Type B pancreatic cell (in vitro differentiated cells): ENCODE data around the gene MTPN. TPM values are rescaled to one million over a fixed set of nuclear protein-coding genes. Genes with fewer than 3 reads are reported as not detected.

Experiments used
- DNase-seq: peaks from one replicate; pipeline ENCODE4 v3.0.0; 2021; ENCODE audit warnings: mixed read lengths; ENCODE audit not compliant: unreplicated experiment; ENCODE audit errors: extremely low spot score
- H3K27ac Mint-ChIP-seq: 2 replicates; pipeline ENCODE4 v1.8.0; 2021; ENCODE audit warnings: mild to moderate bottlenecking, mixed read lengths
- H3K27me3 Mint-ChIP-seq: 2 replicates; pipeline ENCODE4 v1.8.0; 2021; ENCODE audit warnings: mixed read lengths
- H3K36me3 Mint-ChIP-seq: 2 replicates; pipeline ENCODE4 v1.8.0; 2021; ENCODE audit warnings: mixed read lengths
- H3K4me1 Mint-ChIP-seq: one replicate; pipeline ENCODE4 v1.8.0; 2021; ENCODE audit warnings: mixed read lengths; ENCODE audit not compliant: unreplicated experiment
- H3K4me3 Mint-ChIP-seq: 2 replicates; pipeline ENCODE4 v1.8.0; 2021; ENCODE audit warnings: mild to moderate bottlenecking, mixed read lengths
- H3K9me3 Mint-ChIP-seq: 2 replicates; pipeline ENCODE4 v1.8.0; 2021; ENCODE audit warnings: mixed read lengths
- CTCF ChIP-seq: fragments of 200-600 bp; sonication (generic); conservative IDR thresholded peaks from 2 replicates; pipeline ENCODE4 v1.5.0; 2021; ENCODE audit warnings: antibody characterized with exemption, mild to moderate bottlenecking
- total RNA-seq: library from RNA; stranded (reverse); gene quantifications from 2 replicates; pipeline ENCODE4 v1.2.1, GENCODE V29; 2021; ENCODE audit warnings: low replicate concordance

MTPN gene
- total RNA-seq, 1 donor from 2014 or later = 104 TPM

GRCh38 chr7:135932131-135932530 is 45.0 kb downstream of the MTPN start:
- Mint-ChIP-seq H3K9me3 (peaks cover 6% of the 10 kb centered on the region), H3K27me3 (no peaks in the 10 kb centered on the region), H3K27ac (no peak overlapping the region), H3K36me3 (peaks cover 33% of the 10 kb centered on the region), H3K4me1 (peaks cover 43% of the 10 kb centered on the region), H3K4me3 (no peak overlapping the region)
- DNase-seq = no peak
- TF ChIP-seq CTCF = no peak

GRCh38 chr7:135930565-135931461 is 46.3 kb downstream of the MTPN start:
- Mint-ChIP-seq H3K9me3 (peaks cover 4% of the 10 kb centered on the region), H3K4me1 (peaks cover 34% of the 10 kb centered on the region), H3K27me3 (no peaks in the 10 kb centered on the region), H3K27ac (peak overlapping the region; percentile 52), H3K4me3 (no peak overlapping the region), H3K36me3 (peaks cover 37% of the 10 kb centered on the region)
- no peak for DNase-seq
- TF ChIP-seq CTCF = no peak

GRCh38 chr7:135929722-135930141 is 47.4 kb downstream of the MTPN start:
- Mint-ChIP-seq H3K36me3 (peaks cover 31% of the 10 kb centered on the region), H3K4me1 (peaks cover 27% of the 10 kb centered on the region), H3K27ac (peak overlapping the region; percentile 71), H3K9me3 (no peaks in the 10 kb centered on the region), H3K4me3 (peak overlapping the region; percentile 55), H3K27me3 (no peaks in the 10 kb centered on the region)
- DNase-seq = no peak
- TF ChIP-seq CTCF = no peak

GRCh38 chr7:135929249-135929648 is 47.9 kb downstream of the MTPN start:
- H3K4me3 Mint-ChIP-seq = no peak overlapping the region
- no peaks in the 10 kb centered on the region for H3K27me3 Mint-ChIP-seq
- no peaks in the 10 kb centered on the region for H3K9me3 Mint-ChIP-seq
- H3K27ac Mint-ChIP-seq = peak overlapping the region; percentile 71
- no peak for TF ChIP-seq CTCF
- H3K36me3 Mint-ChIP-seq = peaks cover 27% of the 10 kb centered on the region
- peaks cover 24% of the 10 kb centered on the region for H3K4me1 Mint-ChIP-seq
- no peak for DNase-seq

GRCh38 chr7:135928136-135928535 is 49.0 kb downstream of the MTPN start:
- no peak overlapping the region for H3K27ac Mint-ChIP-seq
- no peak overlapping the region for H3K4me3 Mint-ChIP-seq
- no peak for TF ChIP-seq CTCF
- no peak for DNase-seq
- H3K9me3 Mint-ChIP-seq = no peaks in the 10 kb centered on the region
- H3K4me1 Mint-ChIP-seq = peaks cover 27% of the 10 kb centered on the region
- H3K27me3 Mint-ChIP-seq = no peaks in the 10 kb centered on the region
- H3K36me3 Mint-ChIP-seq = peaks cover 27% of the 10 kb centered on the region
